Stromal cell of bone marrow (primary cell): Measurements from ENCODE around the gene NEAT1.

Experiments used
- DNase-seq: peaks from one replicate; pipeline ENCODE4 v3.0.0-alpha.2; 2012; ENCODE audit warnings: low read depth

NEAT1 gene

GRCh38 chr11:65479184-65480145 lies 56.9 kb downstream of the NEAT1 start:
- DNase-seq: peak; percentile 96

GRCh38 chr11:65482306-65482850 lies 59.8 kb downstream of the NEAT1 start:
- DNase-seq: no peak

GRCh38 chr11:65485920-65486219 lies 63.3 kb downstream of the NEAT1 start:
- no peak for DNase-seq

GRCh38 chr11:65486570-65487466 lies 64.2 kb downstream of the NEAT1 start:
- no peak for DNase-seq

DNA sequence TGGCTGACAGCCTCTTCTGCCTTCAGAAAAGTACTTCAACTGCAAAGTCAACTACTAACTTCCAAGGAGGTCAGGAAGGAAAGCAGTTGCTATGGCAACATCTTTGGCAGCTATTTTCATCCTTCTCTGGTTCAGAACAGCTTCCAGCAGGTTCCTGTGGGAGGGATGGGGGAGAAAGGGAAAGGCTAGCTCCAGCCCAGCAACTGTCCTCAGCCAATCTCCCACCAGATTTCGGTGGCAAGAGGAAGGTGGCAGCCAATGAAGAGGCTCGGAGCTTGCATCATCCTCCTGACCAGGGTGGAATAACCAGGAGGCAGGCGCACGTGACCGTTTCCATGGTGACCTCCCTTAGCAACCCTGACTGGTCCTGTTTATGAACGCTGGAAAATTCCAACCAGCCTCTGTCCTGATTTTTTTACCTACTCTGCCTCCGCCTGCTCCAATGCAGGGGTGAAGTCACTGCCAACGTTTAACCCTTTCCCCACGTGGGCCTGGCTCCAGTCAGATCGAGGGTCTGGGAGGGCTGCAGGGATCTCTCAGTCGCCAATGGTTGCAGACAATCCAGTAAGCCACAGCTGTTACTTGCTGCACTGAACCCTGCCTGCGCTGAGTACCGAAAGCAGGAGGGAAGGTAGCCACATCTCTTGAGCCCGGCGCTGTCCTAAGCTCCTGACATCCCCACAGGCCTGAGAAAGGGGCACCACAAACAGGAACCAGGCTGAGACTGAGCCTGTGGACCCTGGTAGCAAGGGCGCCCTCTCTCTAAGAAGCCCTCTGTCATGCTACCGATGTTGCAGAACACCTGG lies 65.1 kb downstream of the NEAT1 start:
- DNase-seq: peak; percentile 100

DNA sequence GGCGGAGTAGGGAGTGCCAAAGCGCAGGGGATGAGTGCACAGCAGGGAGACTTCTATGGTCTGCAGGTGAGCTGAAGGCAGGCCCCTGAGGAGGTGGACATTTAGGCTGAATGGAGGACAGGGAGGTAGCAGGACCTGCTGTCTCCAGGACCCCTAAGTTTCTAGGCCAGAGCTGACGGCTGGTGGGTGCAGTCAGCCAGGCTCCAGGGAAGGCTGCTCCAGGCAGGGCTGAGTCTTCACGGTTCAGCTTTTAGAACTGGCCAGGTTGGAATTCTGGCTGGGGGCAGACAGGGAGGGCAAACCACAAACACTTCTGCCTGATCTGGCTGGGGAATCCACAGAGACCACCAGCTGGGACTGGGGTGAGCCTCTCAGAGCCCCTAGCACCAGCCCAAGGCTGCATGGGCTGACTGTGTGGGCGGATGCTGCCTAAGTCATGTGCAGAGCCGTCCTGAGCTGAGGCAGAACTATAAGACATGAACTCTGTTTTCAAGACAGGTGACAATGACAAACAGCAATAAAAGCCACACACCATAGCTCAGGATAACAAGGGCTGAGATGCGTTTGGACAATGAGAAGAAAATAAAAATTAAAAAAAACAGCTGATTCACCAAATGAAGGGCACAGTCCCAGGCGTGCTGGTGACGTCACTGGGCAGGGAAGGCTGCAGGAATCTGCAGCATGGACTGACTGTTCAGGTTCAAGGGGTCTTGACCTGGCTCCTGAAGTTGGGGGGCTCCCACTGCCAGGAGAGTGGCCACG lies 65.9 kb downstream of the NEAT1 start:
- DNase-seq: peak; percentile 62

DNA sequence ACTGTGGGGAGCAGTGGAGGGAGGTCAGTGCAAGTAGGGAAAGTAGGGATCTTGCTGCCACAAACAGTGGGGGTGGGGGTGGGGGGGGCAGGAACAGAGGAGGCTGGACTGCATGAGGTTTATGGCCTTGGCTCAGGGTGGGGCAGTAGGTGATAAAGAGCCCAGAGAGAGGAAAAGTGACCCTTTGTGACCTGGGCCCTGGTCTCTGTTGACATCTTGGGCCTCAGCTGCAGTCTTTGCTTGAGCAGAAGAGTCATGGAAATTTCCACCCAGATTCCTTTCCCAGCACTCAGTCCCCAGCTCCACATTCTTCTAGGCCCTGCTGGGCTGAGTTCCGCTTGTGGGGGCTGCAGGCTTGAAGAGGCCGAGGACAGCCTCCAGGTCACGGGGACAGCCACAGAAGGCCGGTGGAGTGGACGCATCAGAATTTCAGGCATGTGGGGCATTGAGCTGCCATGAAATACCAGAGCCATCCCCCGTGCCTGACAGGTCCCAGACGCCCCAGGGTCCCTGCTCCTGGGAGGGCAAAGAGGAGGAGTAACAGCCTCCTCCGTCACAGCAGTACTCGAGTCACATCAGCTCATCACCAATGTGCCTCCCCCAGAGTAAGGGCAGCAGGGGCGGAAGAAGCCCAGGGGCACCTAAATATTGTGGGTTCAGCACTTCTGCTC lies 66.6 kb downstream of the NEAT1 start:
- peak; percentile 72 for DNase-seq

- peak; percentile 38 for DNase-seq
These were observed 67.2 kb downstream of the NEAT1 start for GRCh38 chr11:65489706-65490320.

GRCh38 chr11:65491163-65491465 lies 68.5 kb downstream of the NEAT1 start:
- no peak for DNase-seq

DNA sequence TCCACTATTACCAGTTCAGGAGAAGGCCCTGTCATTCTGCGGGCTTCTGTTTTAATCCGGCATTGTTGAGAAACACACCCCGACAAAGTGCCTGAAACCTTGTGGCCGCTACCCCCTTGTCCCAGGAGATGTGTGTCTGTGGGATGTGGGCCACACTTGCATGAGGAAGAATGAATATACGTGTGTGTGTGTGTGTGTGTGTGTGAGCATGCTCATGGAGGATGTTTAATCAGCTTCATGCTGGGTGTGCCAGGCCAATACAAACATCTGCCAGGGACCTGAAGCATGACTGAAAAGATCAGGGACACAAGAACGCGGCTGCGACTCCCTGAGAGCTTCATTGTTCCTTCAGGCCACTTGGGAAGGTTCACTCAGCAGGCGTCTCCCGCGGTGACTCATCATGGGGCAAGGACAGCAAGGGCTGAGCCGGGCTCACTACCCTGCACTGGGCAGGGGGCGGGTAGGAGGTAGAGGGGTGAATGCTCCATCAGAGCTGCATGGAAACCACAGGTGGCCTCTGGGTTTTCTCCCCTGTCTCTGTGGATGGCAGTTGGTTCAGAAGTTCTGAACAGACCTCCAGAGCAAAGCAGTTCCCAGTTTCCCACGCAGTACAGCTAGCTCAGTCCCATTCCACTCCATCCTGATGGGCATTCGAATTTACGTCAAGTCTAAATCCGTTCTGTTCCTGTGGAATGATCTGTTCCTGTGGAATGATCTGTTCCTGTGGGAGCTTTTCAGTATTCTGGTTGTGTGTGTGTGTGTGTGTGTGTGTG lies 69.2 kb downstream of the NEAT1 start:
- peak; percentile 98 for DNase-seq

- no peak for DNase-seq
These were observed 69.7 kb downstream of the NEAT1 start for GRCh38 chr11:65492387-65492636.

- peak; percentile 88 for DNase-seq
These were observed 70.2 kb downstream of the NEAT1 start for GRCh38 chr11:65492637-65493366.

- peak; percentile 100 for DNase-seq
These were observed 71.0 kb downstream of the NEAT1 start for GRCh38 chr11:65493367-65494176.
